ENCODE results near the gene NLGN1. TPM values are rescaled to one million over a fixed set of nuclear protein-coding genes. Genes with fewer than 3 reads are reported as not detected.

NLGN1 gene
- total and polyA plus RNA-seq, 2 of the 13 experiments (the other 11 are each of a cell fraction or from before 2014, with no cell fraction given), result not detected

- intact Hi-C loops (cut with micrococcal nuclease; ENCODE audit: unreplicated experiment), result no loop called here
- 15% methylated on average over 2 of the region's 2 CpGs for WGBS (ENCODE audit: low lambda C conversion rate)
- ChIA-PET POLR2A (no interaction called here), CTCF (ENCODE audit: low intra/inter-chr PET ratio, low total read pairs) (no interaction called here)
- Histone ChIP-seq H3K4me1 (ENCODE audit: insufficient read depth, low read length) (no peaks in the 10 kb centered on the region), H3K27ac (ENCODE audit: extremely low read length, insufficient read depth, low read length) (no peak overlapping the region), H3K9me3 (ENCODE audit: low read length) (no peaks in the 10 kb centered on the region), H2AFZ (ENCODE audit: low read length) (no peak overlapping the region), H3K36me3 (replicated peaks in 1 of 2; ENCODE audit: control insufficient read depth in 1 of 2, insufficient read depth in 2 of 2, low read length in 2 of 2) (no peaks in the 10 kb centered on the region), H3K27me3 (ENCODE audit: control insufficient read depth in 1 of 2, insufficient read depth in 2 of 2, low read length in 2 of 2) (no peaks in the 10 kb centered on the region), H3K9ac (ENCODE audit: insufficient read depth, low read depth, low read length) (no peak overlapping the region), H3K79me2 (ENCODE audit: insufficient read depth, low read length) (no peaks in the 10 kb centered on the region), H4K20me1 (ENCODE audit: insufficient read depth, low read length) (no peaks in the 10 kb centered on the region), H3K4me2 (ENCODE audit: low read depth, low read length) (no peak overlapping the region), H3K4me3 (replicated peaks in 1 of 3; ENCODE audit: insufficient read depth in 1 of 3, low read depth in 2 of 3, low read length in 3 of 3) (no peak overlapping the region)
- DNase-seq (ENCODE audit: low spot score) (no peak), ATAC-seq (no peak), FAIRE-seq (no peak)
- no TSS peak for BruUV-seq (replicated peaks)
- in situ Hi-C loops (cut with HindIII; ENCODE audit: extremely low pct_ligation_motif_present, low pct_unique_long_range_greater_than_20kb), result no loop called here
- no peak for TF ChIP-seq ZSCAN22 (CRISPR knock-in tag; IDR thresholded peaks at IDR 0.05)
- TF ChIP-seq NONO (IDR thresholded peaks at IDR 0.05), result no peak
- TF ChIP-seq NONO (CRISPR knock-in tag; conservative IDR thresholded peaks at IDR 0.05), result no peak
- no peak for TF ChIP-seq NFATC3 (CRISPR knock-in tag; IDR thresholded peaks at IDR 0.05)
- no peak for TF ChIP-seq ASH2L (IDR thresholded peaks at IDR 0.05; ENCODE audit: insufficient read length, low read depth, low read length)
- no peak for TF ChIP-seq ZNF576 (CRISPR knock-in tag; IDR thresholded peaks at IDR 0.05)
- no peak for TF ChIP-seq MED13 (CRISPR knock-in tag; IDR thresholded peaks at IDR 0.05)
- no peak for TF ChIP-seq ZNF703 (CRISPR knock-in tag; IDR thresholded peaks at IDR 0.05; ENCODE audit: borderline replicate concordance)
- TF ChIP-seq, protein P1, sequence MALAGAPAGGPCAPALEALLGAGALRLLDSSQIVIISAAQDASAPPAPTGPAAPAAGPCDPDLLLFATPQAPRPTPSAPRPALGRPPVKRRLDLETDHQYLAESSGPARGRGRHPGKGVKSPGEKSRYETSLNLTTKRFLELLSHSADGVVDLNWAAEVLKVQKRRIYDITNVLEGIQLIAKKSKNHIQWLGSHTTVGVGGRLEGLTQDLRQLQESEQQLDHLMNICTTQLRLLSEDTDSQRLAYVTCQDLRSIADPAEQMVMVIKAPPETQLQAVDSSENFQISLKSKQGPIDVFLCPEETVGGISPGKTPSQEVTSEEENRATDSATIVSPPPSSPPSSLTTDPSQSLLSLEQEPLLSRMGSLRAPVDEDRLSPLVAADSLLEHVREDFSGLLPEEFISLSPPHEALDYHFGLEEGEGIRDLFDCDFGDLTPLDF (CRISPR knock-in tag; IDR thresholded peaks at IDR 0.05), result no peak
- no peak for TF ChIP-seq LCORL (IDR thresholded peaks at IDR 0.05)
- TF ChIP-seq LCORL (CRISPR knock-in tag; IDR thresholded peaks at IDR 0.05), result no peak
- TF ChIP-seq SKIL (CRISPR knock-in tag; IDR thresholded peaks at IDR 0.05; ENCODE audit: borderline replicate concordance), result no peak
- TF ChIP-seq, protein P2, sequence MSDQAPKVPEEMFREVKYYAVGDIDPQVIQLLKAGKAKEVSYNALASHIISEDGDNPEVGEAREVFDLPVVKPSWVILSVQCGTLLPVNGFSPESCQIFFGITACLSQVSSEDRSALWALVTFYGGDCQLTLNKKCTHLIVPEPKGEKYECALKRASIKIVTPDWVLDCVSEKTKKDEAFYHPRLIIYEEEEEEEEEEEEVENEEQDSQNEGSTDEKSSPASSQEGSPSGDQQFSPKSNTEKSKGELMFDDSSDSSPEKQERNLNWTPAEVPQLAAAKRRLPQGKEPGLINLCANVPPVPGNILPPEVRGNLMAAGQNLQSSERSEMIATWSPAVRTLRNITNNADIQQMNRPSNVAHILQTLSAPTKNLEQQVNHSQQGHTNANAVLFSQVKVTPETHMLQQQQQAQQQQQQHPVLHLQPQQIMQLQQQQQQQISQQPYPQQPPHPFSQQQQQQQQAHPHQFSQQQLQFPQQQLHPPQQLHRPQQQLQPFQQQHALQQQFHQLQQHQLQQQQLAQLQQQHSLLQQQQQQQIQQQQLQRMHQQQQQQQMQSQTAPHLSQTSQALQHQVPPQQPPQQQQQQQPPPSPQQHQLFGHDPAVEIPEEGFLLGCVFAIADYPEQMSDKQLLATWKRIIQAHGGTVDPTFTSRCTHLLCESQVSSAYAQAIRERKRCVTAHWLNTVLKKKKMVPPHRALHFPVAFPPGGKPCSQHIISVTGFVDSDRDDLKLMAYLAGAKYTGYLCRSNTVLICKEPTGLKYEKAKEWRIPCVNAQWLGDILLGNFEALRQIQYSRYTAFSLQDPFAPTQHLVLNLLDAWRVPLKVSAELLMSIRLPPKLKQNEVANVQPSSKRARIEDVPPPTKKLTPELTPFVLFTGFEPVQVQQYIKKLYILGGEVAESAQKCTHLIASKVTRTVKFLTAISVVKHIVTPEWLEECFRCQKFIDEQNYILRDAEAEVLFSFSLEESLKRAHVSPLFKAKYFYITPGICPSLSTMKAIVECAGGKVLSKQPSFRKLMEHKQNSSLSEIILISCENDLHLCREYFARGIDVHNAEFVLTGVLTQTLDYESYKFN (CRISPR knock-in tag; conservative IDR thresholded peaks at IDR 0.05), result no peak
- no peak for TF ChIP-seq NBN (conservative IDR thresholded peaks at IDR 0.05)
Observed at GRCh38 chr3:173659972-173660371, 262.4 kb downstream of the NLGN1 start.
